H1 (cell line): ENCODE results near the gene PPM1F. TPM values are rescaled to one million over a fixed set of nuclear protein-coding genes. Genes with fewer than 3 reads are reported as not detected.

Experiments used
- CTCF ChIA-PET: fragments of 300-600 bp; sonication (Branson Sonifier 250); formaldehyde crosslinking; loops from one replicate; lab custom pipeline; 2021; ENCODE audit not compliant: partially characterized antibody; lab: Charles Lee
- POLR2A ChIA-PET: fragments of 300-600 bp; sonication (Branson Sonifier 250); formaldehyde crosslinking; loops from one replicate; lab custom pipeline; 2021; ENCODE audit warnings: inconsistent platforms; ENCODE audit not compliant: partially characterized antibody; lab: Charles Lee
- DNase-seq, 2 experiments: peaks; one replicate each; pipeline versions ENCODE4 v3.0.0 to v3.0.0-alpha.2; 2010 to 2022; ENCODE audit warnings: low spot score in 2 of 2, low read depth in 1 of 2, mixed read lengths in 1 of 2
- FAIRE-seq: peaks from 2 replicates; lab custom pipeline; 2011; peaks lifted over from hg19 to GRCh38; lab: Jason Lieb, UNC
- H2AFZ ChIP-seq: 2 replicates; pipeline ENCODE4 v1.8.1; 2012; ENCODE audit warnings: low read length, inconsistent platforms
- H2AK5ac ChIP-seq: 2 replicates; pipeline ENCODE4 v1.6.1; 2013; ENCODE audit warnings: low read depth, low read length
- H2BK120ac ChIP-seq: replicated peaks from 2 replicates; pipeline ENCODE3; 2013; ENCODE audit warnings: low read depth, low read length, inconsistent platforms
- H2BK12ac ChIP-seq: 2 replicates; pipeline ENCODE4 v1.6.1; 2013; ENCODE audit warnings: low read depth, low read length
- H2BK15ac ChIP-seq: 2 replicates; pipeline ENCODE4 v1.6.1; 2013; ENCODE audit warnings: low read length
- H2BK20ac ChIP-seq: 2 replicates; pipeline ENCODE4 v1.6.1; 2013; ENCODE audit warnings: low read length
- H2BK5ac ChIP-seq: 2 replicates; pipeline ENCODE4 v1.6.1; 2013; ENCODE audit warnings: low read depth, low read length
- H3K14ac ChIP-seq: 2 replicates; pipeline ENCODE4 v1.6.1; 2013; ENCODE audit warnings: inconsistent platforms; ENCODE audit not compliant: insufficient read length
- H3K18ac ChIP-seq: 2 replicates; pipeline ENCODE4 v1.6.1; 2013; ENCODE audit warnings: low read length; ENCODE audit errors: extremely low read depth
- H3K23ac ChIP-seq: 2 replicates; pipeline ENCODE4 v1.6.1; 2013; ENCODE audit warnings: inconsistent platforms; ENCODE audit not compliant: insufficient read length
- H3K23me2 ChIP-seq: 2 replicates; pipeline ENCODE4 v1.6.1; 2013; ENCODE audit warnings: low read depth, low read length
- H3K27ac ChIP-seq: 2 replicates; pipeline ENCODE4 v1.6.1; 2011; ENCODE audit warnings: low read depth, low read length, inconsistent platforms
- H3K27me3 ChIP-seq, 4 experiments: replicated peaks in 1 of 4; 1 replicate in 1 of 4; 2 replicates in 3 of 4; pipeline versions ENCODE4 v1.6.1 to v1.8.1; 2011 to 2013; ENCODE audit warnings: low read length in 3 of 4, mild to moderate bottlenecking in 3 of 4, inconsistent platforms in 2 of 4, mixed read lengths in 2 of 4, moderate library complexity in 1 of 4; ENCODE audit not compliant: control insufficient read depth in 3 of 4, insufficient read depth in 3 of 4; ENCODE audit errors: extremely low read depth in 1 of 4
- H3K36me3 ChIP-seq, 4 experiments: 2 replicates each; pipeline versions ENCODE4 v1.6.1 to v1.8.1; 2011 to 2013; ENCODE audit warnings: mild to moderate bottlenecking in 4 of 4, low read length in 3 of 4, moderate library complexity in 2 of 4, control low read depth in 1 of 4, inconsistent platforms in 1 of 4; ENCODE audit not compliant: insufficient read depth in 4 of 4, control insufficient read depth in 2 of 4
- H3K4ac ChIP-seq: replicated peaks from 2 replicates; pipeline ENCODE3; 2013; ENCODE audit warnings: low read length, low read depth, mixed read lengths, inconsistent platforms; ENCODE audit not compliant: insufficient read length
- H3K4me1 ChIP-seq, 4 experiments: replicated peaks in 1 of 4; 1 replicate in 1 of 4; 2 replicates in 3 of 4; pipeline versions ENCODE4 v1.6.1 to v1.8.1; 2011 to 2013; ENCODE audit warnings: low read length in 3 of 4, inconsistent platforms in 2 of 4, mixed read lengths in 1 of 4; ENCODE audit not compliant: insufficient read depth in 4 of 4, control insufficient read depth in 3 of 4
- H3K4me2 ChIP-seq, 2 experiments: 2 replicates each; pipeline versions ENCODE4 v1.6.1 to v1.8.1; 2011 to 2013; ENCODE audit warnings: low read depth in 2 of 2, low read length in 2 of 2, control low read depth in 1 of 2, inconsistent platforms in 1 of 2, mild to moderate bottlenecking in 1 of 2; ENCODE audit not compliant: insufficient read depth in 1 of 2
- H3K4me3 ChIP-seq, 4 experiments: fragments of 200-600, 300-600 bp in 1 of 4; sonication (generic), shearing (Covaris generic), sonication (Bioruptor Twin) in 1 of 4; 2 replicates each; pipeline versions ENCODE4 v1.5.1 to v1.8.1; 2011 to 2016; ENCODE audit warnings: low read length in 4 of 4, low read depth in 3 of 4, control low read depth in 2 of 4, inconsistent platforms in 2 of 4, mild to moderate bottlenecking in 2 of 4, mixed read lengths in 1 of 4, moderate library complexity in 1 of 4; ENCODE audit not compliant: insufficient read depth in 2 of 4; ENCODE audit errors: extremely low read depth in 1 of 4
- H3K56ac ChIP-seq: replicated peaks from 2 replicates; pipeline ENCODE3; 2013; ENCODE audit warnings: low read depth, mild to moderate bottlenecking, mixed read lengths, low read length, inconsistent platforms; ENCODE audit not compliant: insufficient read length
- H3K79me1 ChIP-seq: 2 replicates; pipeline ENCODE4 v1.6.1; 2013; ENCODE audit warnings: low read depth, low read length, control low read depth
- H3K79me2 ChIP-seq, 2 experiments: 2 replicates each; pipeline versions ENCODE4 v1.6.1 to v1.8.1; 2012 to 2013; ENCODE audit warnings: low read length in 2 of 2, mild to moderate bottlenecking in 2 of 2, inconsistent platforms in 1 of 2; ENCODE audit not compliant: insufficient read depth in 2 of 2, control insufficient read depth in 1 of 2
- H3K9ac ChIP-seq, 4 experiments: replicated peaks in 1 of 4; 1 replicate in 1 of 4; 2 replicates in 3 of 4; pipeline versions ENCODE4 v1.6.1 to v1.8.1; 2011 to 2013; ENCODE audit warnings: low read depth in 3 of 4, low read length in 3 of 4, control low read depth in 2 of 4, mild to moderate bottlenecking in 2 of 4, moderate library complexity in 2 of 4, inconsistent platforms in 1 of 4; ENCODE audit errors: extremely low read depth in 1 of 4
- H3K9me3 ChIP-seq, 2 experiments: 2 replicates each; pipeline versions ENCODE4 v1.6.1 to v1.8.1; 2012 to 2013; ENCODE audit warnings: mild to moderate bottlenecking in 2 of 2, moderate library complexity in 2 of 2, control low read depth in 1 of 2, inconsistent platforms in 1 of 2, low read depth in 1 of 2, low read length in 1 of 2, mixed read lengths in 1 of 2; ENCODE audit not compliant: insufficient read depth in 2 of 2
- H4K20me1 ChIP-seq, 2 experiments: replicated peaks in 1 of 2; 2 replicates each; pipeline versions ENCODE3 to v1.8.1; 2011 to 2013; ENCODE audit warnings: inconsistent platforms in 2 of 2, low read length in 2 of 2, mild to moderate bottlenecking in 1 of 2; ENCODE audit not compliant: insufficient read depth in 2 of 2, control insufficient read depth in 1 of 2
- H4K5ac ChIP-seq: 2 replicates; pipeline ENCODE4 v1.6.1; 2013; ENCODE audit warnings: low read length, low read depth, mixed read lengths, inconsistent platforms; ENCODE audit not compliant: insufficient read length
- H4K8ac ChIP-seq: 2 replicates; pipeline ENCODE4 v1.8.0; 2013; ENCODE audit warnings: mild to moderate bottlenecking, moderate library complexity, low read length, inconsistent platforms; ENCODE audit not compliant: insufficient read depth; ENCODE audit errors: extremely low read depth
- H4K91ac ChIP-seq: replicated peaks from 2 replicates; pipeline ENCODE3; 2013; ENCODE audit warnings: low read length, mixed read lengths, inconsistent platforms; ENCODE audit not compliant: insufficient read length
- CEBPB ChIP-seq: IDR thresholded peaks from 2 replicates; pipeline ENCODE4 v1.6.1; 2012; ENCODE audit warnings: low read depth, low read length
- E2F6 ChIP-seq: IDR thresholded peaks from 2 replicates; pipeline ENCODE4 v1.6.1; 2012; ENCODE audit warnings: inconsistent platforms
- JUND ChIP-seq: IDR thresholded peaks from 2 replicates; pipeline ENCODE4 v1.6.1; 2011; ENCODE audit warnings: mild to moderate bottlenecking, improper control_type of control experiment, low read length
- KDM1A ChIP-seq: fragments of 200-600, 300-600 bp; sonication (generic); IDR thresholded peaks from 2 replicates; pipeline ENCODE4 v1.7.1; 2016; ENCODE audit warnings: mild to moderate bottlenecking, low read length, borderline replicate concordance
- KDM4A ChIP-seq: IDR thresholded peaks from one replicate; pipeline ENCODE4 v1.7.1; 2012; ENCODE audit warnings: low read depth, mild to moderate bottlenecking, moderate library complexity, low read length, inconsistent platforms; ENCODE audit not compliant: severe bottlenecking
- SAP30 ChIP-seq: fragments of 300-600 bp; sonication (generic); IDR thresholded peaks from 2 replicates; pipeline ENCODE4 v1.7.1; 2012; ENCODE audit warnings: low read length, moderate library complexity, mild to moderate bottlenecking, inconsistent platforms; ENCODE audit not compliant: insufficient read depth, insufficient replicate concordance
- WGBS, 2 experiments: shearing (Covaris generic) in 1 of 2; methylation state at CpG; one replicate each; pipeline versions ENCODE4 v1.1.6 to v1.1.7; 2013 to 2015; ENCODE audit warnings: low lambda C conversion rate in 2 of 2, mixed read lengths in 2 of 2, inconsistent platforms in 1 of 2, low coverage in 1 of 2, missing lambda C conversion rate in 1 of 2; ENCODE audit not compliant: insufficient replicate concordance in 2 of 2, insufficient coverage in 1 of 2, insufficient read length in 1 of 2; ENCODE audit errors: extremely low coverage in 1 of 2, missing lambda C conversion rate in 1 of 2; 5-methylcytosine and 5-hydroxymethylcytosine counted together
- polyA plus RNA-seq, 7 experiments: library from polyadenylated mRNA; depleted of rRNA in 3 of 7; stranded (reverse) in 5 of 7; unstranded in 2 of 7; fragments of >200 nt in 5 of 7; fragments of 200-250 nt in 2 of 7; gene quantifications; 1 replicate in 5 of 7; 2 replicates in 1 of 7; 4 replicates in 1 of 7; pipeline versions ENCODE4 v1.2.1 to v1.2.3, GENCODE V29; 2011 to 2013; ENCODE audit warnings: missing spikeins in 2 of 7, mixed read lengths in 2 of 7
- total RNA-seq: library from RNA; stranded (reverse); fragmentation: NEBNext Ultra II Directional; extraction: Animal tissue kit (Norgen Biotek cat#: 25700); gene quantifications from 2 replicates; pipeline ENCODE4 v1.2.1, GENCODE V29; 2021

PPM1F gene
- total and polyA plus RNA-seq, 2 of the 8 experiments (the other 6 are each of a cell fraction or from before 2014, with no cell fraction given): 12.4 to 22.8 TPM

GRCh38 chr22:21932347-21932746 is 20.3 kb downstream of the PPM1F start:
- H3K18ac ChIP-seq: no peak overlapping the region
- no peak overlapping the region for H3K4me3 ChIP-seq
- H2BK120ac ChIP-seq: no peak overlapping the region
- no peak overlapping the region for H3K56ac ChIP-seq
- no peaks in the 10 kb centered on the region for H3K79me2 ChIP-seq
- peaks cover 0 to 2% of the 10 kb centered on the region in 2 experiments for H4K20me1 ChIP-seq
- H4K91ac ChIP-seq: no peak overlapping the region
- H3K9me3 ChIP-seq: no peaks in the 10 kb centered on the region
- no peak overlapping the region for H3K23ac ChIP-seq
- peaks cover 3 to 8% (median 5%) of the 10 kb centered on the region in 4 experiments; a peak in 6 of 7 replicates for H3K4me1 ChIP-seq
- no peaks in the 10 kb centered on the region for H3K23me2 ChIP-seq
- no peak for FAIRE-seq
- no peak overlapping the region for H2BK12ac ChIP-seq
- no peak overlapping the region for H4K5ac ChIP-seq
- POLR2A ChIA-PET: interaction anchor here (0.8 to 1.2 kb wide), 2 partner anchors 10 to 66 kb away, joined by 3 to 5 read pairs; no protein-coding TSS in a partner anchor
- 75% methylated on average over 3 of the region's 3 CpGs; no CpG with 5 or more reads in 1 of the 2 experiments for WGBS, 2 experiments
- no peak overlapping the region for H3K14ac ChIP-seq
- no peak overlapping the region for H4K8ac ChIP-seq
- TF ChIP-seq JUND: no peak
- no peak for TF ChIP-seq KDM4A
- no peak for TF ChIP-seq CEBPB
- TF ChIP-seq KDM1A: peak; percentile 94
- no peak for TF ChIP-seq E2F6
- no peak for TF ChIP-seq SAP30
- 0 out of 7 replicates have a peak overlapping the region, but pooled peaks of 1 of the 4 experiments have one; percentile 10 for H3K9ac ChIP-seq
- H2BK20ac ChIP-seq: no peak overlapping the region
- no peak overlapping the region for H2AFZ ChIP-seq
- H3K4ac ChIP-seq: no peak overlapping the region
- no peak overlapping the region for H3K4me2 ChIP-seq
- H2BK5ac ChIP-seq: no peak overlapping the region
- no peak overlapping the region for H2AK5ac ChIP-seq
- CTCF ChIA-PET: interaction anchor here (1.7 kb wide), 1 partner anchor 34 kb away, joined by 3 read pairs; no protein-coding TSS in a partner anchor
- no peak overlapping the region for H2BK15ac ChIP-seq
- no peaks in the 10 kb centered on the region for H3K27me3 ChIP-seq
- 0 out of 8 replicates have a peak, but pooled peaks cover 0 to 3% (median 1%) of the 10 kb centered on the region in 4 experiments for H3K36me3 ChIP-seq
- no peak for DNase-seq
- no peaks in the 10 kb centered on the region for H3K79me1 ChIP-seq
- no peak overlapping the region for H3K27ac ChIP-seq
